ENCODE results near the gene VAV2. TPM values are rescaled to one million over a fixed set of nuclear protein-coding genes. Genes with fewer than 3 reads are reported as not detected.

Gene VAV2
- total RNA-seq, 1 experiment from 2014 or later, result 24.7 TPM

- no peaks in the 10 kb centered on the region for H3K9me3 ChIP-seq (ENCODE audit: control insufficient read depth, insufficient read depth, low read depth, low read length)
- in situ Hi-C loops (cut with HindIII; ENCODE audit: low pct_unique_long_range_greater_than_20kb, low sequenced_read_pairs), result no loop called here
- H3K4me1 ChIP-seq (ENCODE audit: control insufficient read depth, insufficient read depth, low read length), result no peaks in the 10 kb centered on the region
- ChIA-PET CTCF (no interaction called here), POLR2A (no interaction called here)
- no peaks in the 10 kb centered on the region for H3K36me3 ChIP-seq (ENCODE audit: control insufficient read depth, insufficient read depth, low read length)
- H3K4me3 ChIP-seq (ENCODE audit: low read depth in 2 of 2, low read length in 2 of 2), result no peak overlapping the region
- intact Hi-C loops (cut with micrococcal nuclease; ENCODE audit: unreplicated experiment), result no loop called here
- H3K27me3 ChIP-seq (ENCODE audit: control insufficient read depth, insufficient read depth, low read length), result no peaks in the 10 kb centered on the region
- H3K27ac ChIP-seq (ENCODE audit: low read length), result no peak overlapping the region
- DNase-seq (ENCODE audit: low read depth, low spot score), result no peak
- BruUV-seq (replicated peaks), result no TSS peak
- no peak for ATAC-seq
- TF ChIP-seq REST (IDR thresholded peaks at IDR 0.05; ENCODE audit: insufficient read depth in 1 of 2, low read depth in 2 of 2, low read length in 1 of 2) (no peak), SIN3A (IDR thresholded peaks at IDR 0.05; ENCODE audit: borderline replicate concordance, insufficient read depth, low read depth, low read length) (no peak), POLR2AphosphoS5 (IDR thresholded peaks at IDR 0.05; ENCODE audit: low read depth, low read length) (no peak), CTCF (IDR thresholded peaks at IDR 0.05) (no peak), TCF7L2 (IDR thresholded peaks at IDR 0.05; ENCODE audit: low read depth, low read length) (no peak)
Observed at GRCh38 chr9:133849110-133849670, 142.9 kb downstream of the VAV2 start.

GRCh38 chr9:133848471-133849109 is 143.5 kb downstream of the VAV2 start:
- BruUV-seq (replicated peaks), result no TSS peak
- in situ Hi-C loops (cut with HindIII; ENCODE audit: low pct_unique_long_range_greater_than_20kb, low sequenced_read_pairs), result no loop called here
- ATAC-seq, result no peak
- no peak for TF ChIP-seq CTCF (IDR thresholded peaks at IDR 0.05)
- TF ChIP-seq REST (IDR thresholded peaks at IDR 0.05; ENCODE audit: insufficient read depth in 1 of 2, low read depth in 2 of 2, low read length in 1 of 2), result no peak
- no peak for TF ChIP-seq POLR2AphosphoS5 (IDR thresholded peaks at IDR 0.05; ENCODE audit: low read depth, low read length)
- TF ChIP-seq TCF7L2 (IDR thresholded peaks at IDR 0.05; ENCODE audit: low read depth, low read length), result no peak
- no peak for TF ChIP-seq SIN3A (IDR thresholded peaks at IDR 0.05; ENCODE audit: borderline replicate concordance, insufficient read depth, low read depth, low read length)
- no peak for DNase-seq (ENCODE audit: low read depth, low spot score)
- H3K36me3 ChIP-seq (ENCODE audit: control insufficient read depth, insufficient read depth, low read length), result no peaks in the 10 kb centered on the region
- POLR2A ChIA-PET, result no interaction called here
- no peak overlapping the region for H3K27ac ChIP-seq (ENCODE audit: low read length)
- CTCF ChIA-PET, result no interaction called here
- H3K4me3 ChIP-seq (ENCODE audit: low read depth in 2 of 2, low read length in 2 of 2), result no peak overlapping the region
- intact Hi-C loops (cut with micrococcal nuclease; ENCODE audit: unreplicated experiment), result no loop called here
- H3K27me3 ChIP-seq (ENCODE audit: control insufficient read depth, insufficient read depth, low read length), result no peaks in the 10 kb centered on the region
- no peaks in the 10 kb centered on the region for H3K4me1 ChIP-seq (ENCODE audit: control insufficient read depth, insufficient read depth, low read length)
- no peaks in the 10 kb centered on the region for H3K9me3 ChIP-seq (ENCODE audit: control insufficient read depth, insufficient read depth, low read depth, low read length)
